Stimulated activated CD4-positive, alpha-beta T cell treated with anti-CD3 and anti-CD28 coated beads, Interleukin-4, amount 100 ng/mL, for 4 hours (primary cell): Measurements from ENCODE around the gene LUM.
A peak's percentile ranks its signal among the peaks of the same experiment; 100 is the strongest.
"Not testable (repeated sequence)": the region's sequence is repeated elsewhere in the genome, so short reads cannot be mapped to it uniquely, and the experiment has no call there.

Experiments
- DNase-seq, 2 experiments: peaks; one replicate each; pipeline ENCODE4 v3.0.0-alpha.2; 2020

Gene LUM

DNA sequence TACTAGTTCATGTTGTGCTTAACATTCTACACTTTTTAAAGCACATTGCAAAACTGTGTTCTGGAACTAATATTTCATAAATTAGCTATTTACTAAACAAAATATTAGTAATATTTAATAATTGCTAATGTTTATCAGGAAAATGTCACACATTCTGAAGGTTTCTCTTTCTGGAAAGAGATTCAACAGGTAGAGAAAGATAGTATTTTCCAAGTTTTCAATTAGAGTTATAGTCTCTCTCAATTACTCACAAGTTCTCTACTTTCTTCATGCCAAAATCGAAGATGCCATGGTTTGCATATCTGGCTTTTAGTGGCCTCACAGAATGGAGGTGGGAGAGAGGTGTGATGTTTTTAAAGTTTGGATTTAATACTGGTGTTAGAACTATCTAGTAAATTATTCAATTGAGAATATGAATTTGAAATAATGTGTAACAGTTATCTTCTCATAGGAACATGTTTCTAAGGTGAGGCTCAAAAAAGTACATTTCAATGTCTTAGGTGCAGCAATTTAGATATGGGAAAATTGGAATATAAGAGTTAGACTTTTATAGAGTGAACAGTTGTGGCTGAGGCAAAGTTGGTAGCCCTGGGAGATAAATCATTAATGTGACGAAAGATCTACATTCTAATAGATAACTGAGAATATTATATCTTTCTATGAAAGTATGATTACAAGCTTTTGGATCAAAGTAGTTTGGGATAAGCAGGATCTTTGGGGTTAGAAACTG is 1.5 kb downstream of the LUM start:
- DNase-seq, result no peak

DNA sequence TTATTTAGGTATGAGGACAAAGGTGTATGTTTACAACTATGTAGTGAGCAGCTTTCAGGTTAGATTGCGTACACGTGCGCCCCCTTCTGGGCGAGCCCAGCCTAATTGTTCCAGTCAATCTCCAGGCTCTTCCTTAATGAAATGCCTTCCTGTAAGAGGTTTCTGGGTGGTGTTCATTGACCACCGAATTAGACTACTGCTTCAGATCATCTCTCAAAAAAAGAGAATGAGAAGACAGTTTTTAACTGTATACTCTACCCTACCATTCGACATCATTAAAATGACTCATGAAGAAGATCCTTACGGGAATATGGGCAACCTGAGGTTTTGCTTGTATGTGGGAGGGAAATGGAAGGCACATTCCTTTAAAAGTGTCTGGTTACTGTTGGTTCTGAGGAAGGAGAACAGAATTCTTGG is 2.1 kb downstream of the LUM start:
- DNase-seq, result peak in 1 of 2 experiments; percentile 33

DNA sequence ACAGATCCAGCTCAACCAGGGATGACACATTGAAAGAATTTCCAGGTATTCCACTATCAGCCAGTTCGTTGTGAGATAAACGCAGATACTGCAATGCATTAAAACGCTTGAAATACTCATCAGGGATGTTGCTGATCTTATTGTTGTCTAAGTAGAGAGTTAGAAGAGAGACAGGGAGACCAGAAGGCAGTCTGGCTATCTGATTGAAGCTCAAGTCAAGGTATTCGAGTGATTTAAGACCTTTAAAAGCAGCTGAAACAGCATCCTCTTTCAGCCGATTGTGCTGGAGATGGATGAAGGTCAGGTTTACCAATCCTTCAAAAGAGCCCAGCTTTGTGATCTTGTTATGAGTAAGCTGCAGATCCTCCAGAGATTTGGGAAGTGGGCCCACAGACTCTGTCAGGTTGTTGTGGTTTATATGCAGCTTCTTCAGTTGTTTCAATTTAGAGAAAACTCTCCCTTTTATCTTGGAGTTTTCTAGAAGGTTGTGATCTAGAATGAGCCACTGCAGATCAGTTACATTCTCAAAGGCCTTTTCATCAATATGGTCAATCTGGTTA is 3.0 kb downstream of the LUM start:
- no peak for DNase-seq

DNA sequence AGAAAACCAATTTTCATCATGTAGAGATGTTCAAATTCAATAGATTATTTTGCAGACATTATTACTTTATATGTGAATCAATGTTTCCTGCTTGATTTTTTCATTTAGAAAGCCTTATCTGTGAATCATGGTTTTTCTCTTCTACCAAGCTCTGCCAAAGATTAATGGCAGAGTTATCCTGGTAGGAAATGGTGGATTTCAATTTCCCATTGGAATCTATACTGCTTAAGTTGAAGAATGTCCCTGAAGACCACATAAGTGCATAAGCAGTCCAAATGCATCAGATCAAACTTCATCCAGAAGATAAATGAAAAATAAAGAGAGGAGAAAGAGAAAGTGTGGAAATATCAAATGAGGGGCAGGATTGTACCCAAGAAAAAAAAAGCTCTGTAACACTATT is 5.0 kb downstream of the LUM start:
- DNase-seq, result no peak

DNA sequence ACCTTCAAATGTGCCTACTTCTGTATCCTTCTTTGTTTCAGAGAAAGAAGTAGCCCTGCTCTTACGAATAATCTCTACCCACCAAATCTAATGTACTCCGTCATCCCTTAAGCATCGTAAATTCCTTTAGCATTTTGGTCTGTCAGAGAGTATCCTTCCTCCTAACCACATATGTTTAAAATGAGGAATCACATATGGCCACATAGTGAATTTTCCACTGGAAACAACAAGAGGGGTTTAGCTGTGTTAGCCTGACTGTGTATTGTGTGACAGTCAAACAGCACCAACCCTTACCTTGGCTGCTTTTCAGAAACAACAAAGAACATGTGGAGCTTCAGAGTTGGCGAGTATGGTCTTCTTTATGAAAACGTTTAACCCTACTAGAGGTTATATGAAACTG is 5.5 kb downstream of the LUM start:
- DNase-seq, result no peak

DNA sequence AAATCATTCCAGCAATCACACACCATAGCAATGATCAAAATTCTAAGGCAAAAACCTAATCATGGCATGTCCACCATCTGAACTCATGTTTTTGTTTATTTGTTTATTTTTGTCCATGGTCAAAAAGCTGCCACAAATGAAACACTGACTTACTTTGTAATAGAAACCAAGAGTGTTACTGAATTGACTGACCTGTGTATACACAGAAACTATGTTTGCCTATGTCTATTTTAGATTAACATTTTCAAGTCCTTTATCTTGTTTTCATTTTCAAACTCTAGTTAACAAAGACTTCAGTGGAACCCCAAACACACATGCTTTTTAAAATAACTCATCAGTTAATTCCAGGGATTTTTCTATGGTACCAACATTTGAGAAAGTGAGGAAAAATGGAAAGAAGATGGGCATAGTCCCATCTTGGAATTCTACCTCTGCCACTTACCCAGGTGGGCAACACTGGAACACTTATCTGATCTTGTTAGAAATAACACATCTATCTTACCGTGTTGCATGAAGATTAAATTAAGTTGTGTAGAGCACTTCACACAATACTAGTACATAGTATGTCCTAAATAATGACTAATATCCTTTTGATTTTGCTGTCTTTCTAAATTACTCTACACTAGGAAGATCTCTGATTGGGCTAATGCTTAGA is 6.4 kb downstream of the LUM start:
- no peak for DNase-seq

DNA sequence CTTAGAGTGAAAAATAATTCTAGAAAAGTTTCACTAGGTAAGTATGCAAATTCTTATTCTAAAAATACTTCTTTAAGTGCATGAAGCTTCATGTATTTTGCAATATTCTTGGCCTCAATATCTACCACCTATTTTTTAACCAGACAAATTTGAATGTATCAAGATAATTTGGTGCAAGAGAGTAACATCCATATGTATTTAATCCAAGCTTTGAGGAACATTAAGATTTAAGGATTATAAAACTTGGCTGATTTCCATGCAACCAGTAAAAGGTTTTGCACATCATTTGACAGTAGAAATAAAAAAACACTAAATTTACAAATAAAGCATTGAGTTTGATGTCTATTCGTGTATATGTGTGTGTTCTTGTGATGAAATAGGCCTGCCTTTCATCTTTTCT is 7.7 kb downstream of the LUM start:
- no peak for DNase-seq

DNA sequence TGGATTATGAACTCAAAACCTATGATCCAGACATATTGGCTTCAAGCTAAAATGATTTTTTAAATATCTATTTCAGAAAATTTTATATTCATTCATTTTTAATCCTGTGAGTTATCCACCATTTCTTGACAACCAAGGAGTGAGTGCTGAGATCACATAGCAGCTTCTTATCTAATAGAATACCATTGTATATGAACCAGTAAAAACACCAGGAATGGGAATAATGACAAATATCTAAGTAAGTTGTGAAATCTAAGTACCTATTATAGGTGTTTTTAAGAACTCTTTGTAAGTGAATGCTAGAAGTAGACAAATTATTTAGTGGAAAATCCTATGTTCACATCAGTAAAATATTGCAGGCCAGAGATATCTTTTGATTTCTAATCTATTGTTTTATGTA is 8.2 kb downstream of the LUM start:
- no peak for DNase-seq

DNA sequence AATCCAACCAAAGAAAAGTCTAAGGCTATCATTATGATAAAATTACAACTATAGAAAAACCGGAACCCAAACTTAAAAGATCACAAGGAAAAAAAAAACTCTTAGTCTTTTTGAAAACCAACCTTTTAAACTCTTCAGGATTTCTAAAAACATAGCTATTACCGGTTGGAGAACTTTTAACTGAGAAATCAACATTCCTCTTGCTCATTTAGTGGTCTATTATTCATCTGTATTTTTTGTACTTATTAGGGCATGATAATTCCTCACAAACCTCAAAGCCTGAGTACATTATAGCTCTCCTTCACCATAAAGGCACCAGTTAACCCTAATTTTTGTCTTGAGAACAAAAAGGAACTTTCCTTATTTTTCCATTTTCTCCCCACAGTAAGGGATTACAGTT is 10.4 kb downstream of the LUM start:
- no peak for DNase-seq

DNA sequence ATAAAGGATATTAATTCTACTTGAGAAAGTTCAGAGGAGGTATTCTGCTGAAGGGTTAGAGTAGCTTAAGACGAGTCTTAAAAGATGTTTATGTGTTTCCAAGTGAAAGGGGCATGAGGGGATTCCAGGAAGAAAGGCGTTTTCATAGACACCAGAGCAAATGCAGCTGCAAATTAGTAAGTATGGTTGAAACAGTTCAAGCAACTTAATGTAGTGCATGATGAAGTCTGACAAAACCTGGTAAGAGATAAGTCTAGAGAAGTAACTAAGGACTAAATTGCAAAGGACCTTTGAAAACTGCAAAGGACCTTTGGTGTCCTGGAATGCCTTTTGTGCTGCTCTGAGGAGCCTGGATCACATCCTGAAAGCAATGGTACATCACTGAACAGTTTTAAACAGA is 11.5 kb downstream of the LUM start:
- no peak for DNase-seq

DNA sequence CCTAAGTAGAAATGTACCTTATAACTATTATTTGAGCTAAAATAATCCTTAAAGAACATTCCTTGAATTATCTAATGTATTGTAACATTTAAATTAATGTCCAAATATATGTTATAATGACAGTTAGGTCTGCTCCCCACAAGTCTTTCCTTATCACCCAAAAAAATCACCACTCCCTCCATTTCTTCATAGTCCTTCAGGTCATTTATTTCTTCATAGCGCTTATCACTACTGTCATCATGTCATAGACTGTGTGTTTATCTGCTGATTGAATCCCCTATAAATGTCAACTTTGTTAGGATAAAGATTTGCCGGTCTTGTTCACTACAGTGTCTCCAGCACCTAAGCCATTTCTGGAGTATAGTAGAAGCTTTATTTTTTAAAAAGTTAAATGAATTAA is 12.0 kb downstream of the LUM start:
- no peak for DNase-seq

DNA sequence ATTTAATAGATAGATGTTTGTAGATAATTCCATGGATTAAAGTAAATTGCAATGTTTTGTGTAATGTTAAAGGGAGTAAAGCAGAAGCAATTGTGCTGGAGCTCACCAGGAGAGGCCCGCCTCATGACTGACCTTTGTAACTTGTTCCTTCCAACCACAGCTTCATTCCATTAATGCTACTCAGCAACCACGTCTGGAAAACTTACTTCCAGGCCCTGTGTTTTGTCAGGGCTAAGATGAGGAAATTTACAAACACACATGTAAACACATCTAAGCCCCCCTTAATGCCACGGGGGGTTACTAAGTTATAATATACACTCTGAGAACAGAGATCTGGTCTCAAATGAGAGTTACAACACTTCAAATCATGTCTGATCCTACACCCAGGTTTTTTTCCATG is 12.4 kb downstream of the LUM start:
- no peak for DNase-seq

DNA sequence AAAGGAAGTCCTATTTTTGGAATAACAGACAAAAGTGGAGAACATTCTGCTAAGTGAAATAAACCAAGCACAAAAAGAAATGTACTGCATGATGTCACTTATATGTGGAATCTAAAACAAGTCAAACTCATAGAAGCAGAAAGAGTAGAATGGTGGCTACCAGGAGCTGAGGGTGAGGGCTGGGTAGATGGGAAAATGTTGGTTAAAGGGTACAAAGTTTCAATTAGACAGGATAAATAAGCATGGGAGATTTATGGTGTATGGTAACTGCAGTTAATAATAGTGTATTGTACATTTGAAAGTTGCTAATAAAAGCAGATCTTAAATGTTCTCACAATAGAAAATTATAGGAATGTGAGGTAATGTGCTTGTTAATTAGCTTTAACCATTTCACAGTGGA is 12.8 kb downstream of the LUM start:
- DNase-seq, result no peak

DNA sequence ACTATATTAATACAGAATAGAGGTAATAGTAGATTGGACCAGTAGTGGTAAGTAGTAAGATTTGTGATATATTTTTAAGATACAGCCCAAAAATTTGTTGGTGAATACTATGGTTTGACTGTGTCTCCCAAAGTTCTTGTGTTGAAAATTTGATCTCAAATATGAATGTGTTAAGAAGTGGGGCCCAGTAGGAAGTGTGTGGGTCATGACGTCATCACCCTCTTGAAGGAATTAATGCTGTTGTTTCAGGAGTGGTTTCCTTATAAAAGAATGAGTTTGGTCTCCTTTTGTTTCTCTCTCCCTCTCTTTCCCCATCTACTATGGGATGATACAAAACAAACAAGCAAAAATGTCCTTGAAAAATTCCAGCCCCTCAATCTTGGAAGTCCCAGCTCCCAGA is 16.3 kb downstream of the LUM start:
- DNase-seq, result no peak

DNA sequence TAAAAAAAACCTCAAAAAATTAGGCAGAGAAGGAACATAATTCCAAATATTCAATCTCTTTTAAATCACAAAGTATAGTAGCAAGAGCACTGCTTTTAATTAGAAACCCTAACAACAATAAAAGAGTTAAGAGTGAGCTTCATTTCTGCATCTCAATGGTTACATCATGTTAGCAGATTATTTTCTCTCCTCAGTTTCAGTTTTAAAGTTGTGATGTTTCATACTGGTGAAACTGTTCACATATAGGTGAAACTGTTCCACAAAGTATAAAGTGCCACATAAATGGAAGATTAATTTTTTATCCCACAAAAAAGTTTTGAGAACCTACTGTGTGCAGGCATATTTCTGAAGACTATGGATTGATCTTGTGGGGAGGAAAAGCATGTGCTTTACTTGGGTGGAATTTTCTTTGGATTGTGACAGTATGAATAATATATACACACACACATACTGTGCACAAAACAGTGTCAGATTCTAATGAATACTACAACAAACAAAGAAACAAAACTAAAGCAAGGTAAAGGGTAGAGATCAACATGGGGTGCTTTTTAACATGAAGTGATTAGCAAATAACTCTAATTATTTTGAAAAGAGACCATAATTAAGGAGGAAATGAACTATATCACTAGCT is 17.1 kb downstream of the LUM start:
- DNase-seq, result no peak

DNA sequence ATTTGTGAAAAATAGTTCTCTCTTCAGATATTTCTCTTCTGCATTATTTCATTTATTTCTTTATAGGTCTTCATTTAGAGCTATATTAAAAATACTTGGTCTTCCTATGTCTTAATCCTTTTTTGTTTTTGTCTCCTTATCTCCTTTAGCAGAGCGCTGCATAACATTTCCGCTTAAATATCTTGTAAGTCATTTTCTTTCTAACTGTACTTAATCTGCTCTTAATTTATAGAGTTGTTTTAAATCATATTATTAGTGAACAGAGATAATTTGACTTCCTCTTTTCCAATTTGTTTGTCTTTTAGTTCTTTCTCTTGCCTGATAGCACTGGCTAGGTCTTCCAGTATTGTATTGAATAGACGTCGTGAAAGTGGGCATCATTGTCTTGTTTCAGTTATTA is 18.0 kb downstream of the LUM start:
- no peak for DNase-seq

DNA sequence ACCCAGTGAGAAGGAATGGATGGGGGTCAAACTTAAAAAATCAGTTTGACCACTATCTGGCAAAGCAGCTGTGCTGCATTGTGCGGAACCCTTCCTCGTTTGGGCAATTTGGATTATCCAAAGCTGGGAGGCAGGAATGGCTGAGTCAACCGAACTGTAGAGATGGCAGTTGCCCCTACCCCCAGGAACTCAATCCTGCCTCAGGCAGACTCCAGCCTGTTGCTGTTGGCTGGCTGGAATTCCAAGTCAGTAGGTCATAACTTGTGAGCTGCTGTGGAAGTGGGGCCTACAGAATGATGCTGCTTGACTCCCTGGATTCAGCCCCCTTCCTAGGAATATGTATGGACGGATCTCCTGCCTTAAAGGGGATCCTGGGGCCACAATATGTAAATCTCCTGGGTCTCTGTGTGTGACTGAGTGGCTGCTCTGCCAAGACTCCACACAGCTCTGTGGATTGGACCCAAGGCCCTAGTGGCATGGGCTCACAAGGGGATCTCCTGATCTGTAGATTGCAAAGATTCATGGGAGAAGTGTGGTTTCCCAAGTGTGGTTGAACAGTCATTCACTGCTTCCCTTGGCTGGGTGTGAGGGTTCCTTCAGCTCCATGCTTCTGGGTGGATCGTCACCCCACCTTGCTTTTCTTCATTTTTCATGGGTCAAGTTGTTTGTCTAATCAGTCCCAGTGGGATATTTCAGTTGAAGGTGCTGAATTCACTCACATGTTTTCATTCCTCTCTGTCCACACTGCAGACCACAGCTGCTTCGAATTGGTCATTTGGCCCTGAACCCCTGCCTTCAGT is 19.2 kb downstream of the LUM start:
- DNase-seq, result no peak

DNA sequence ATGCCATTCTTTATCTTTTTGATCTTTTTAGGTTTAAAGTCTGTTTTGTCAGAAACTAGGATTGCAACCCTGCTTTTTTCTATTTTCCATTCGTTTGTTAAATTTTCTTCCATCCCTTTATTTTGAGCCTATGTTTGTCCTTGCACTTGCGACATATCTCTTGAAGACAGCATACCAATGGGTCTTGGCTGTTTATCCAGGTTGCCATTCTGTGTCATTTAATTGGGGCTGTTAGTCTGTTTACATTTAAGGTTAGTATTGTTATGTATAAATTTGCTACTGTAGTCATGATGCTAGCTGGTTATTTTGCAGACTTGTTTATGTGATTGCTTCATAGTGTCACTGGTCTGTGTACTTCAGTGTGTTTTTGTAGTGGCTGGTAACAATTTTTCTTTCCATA is 21.3 kb downstream of the LUM start:
- DNase-seq, result not testable (repeated sequence)

DNA sequence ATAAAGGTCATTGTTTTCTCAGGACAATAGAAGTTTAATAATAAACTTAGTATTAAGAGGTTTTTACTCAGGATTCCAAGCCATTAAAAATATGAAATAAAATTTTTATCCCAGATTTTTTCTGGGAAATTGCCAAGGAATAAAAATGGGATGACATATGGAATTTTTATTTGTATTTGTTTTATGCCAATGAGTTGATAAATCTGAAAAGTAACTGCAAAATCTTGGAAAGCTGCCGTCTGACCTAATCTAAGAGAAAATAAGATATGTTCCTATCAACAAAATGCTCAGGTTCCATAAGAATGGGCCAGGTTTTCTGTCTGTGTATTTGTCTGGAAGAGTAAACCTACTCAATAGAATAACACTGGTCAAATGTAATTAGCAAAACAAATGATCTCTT is 31.3 kb downstream of the LUM start:
- no peak for DNase-seq

DNA sequence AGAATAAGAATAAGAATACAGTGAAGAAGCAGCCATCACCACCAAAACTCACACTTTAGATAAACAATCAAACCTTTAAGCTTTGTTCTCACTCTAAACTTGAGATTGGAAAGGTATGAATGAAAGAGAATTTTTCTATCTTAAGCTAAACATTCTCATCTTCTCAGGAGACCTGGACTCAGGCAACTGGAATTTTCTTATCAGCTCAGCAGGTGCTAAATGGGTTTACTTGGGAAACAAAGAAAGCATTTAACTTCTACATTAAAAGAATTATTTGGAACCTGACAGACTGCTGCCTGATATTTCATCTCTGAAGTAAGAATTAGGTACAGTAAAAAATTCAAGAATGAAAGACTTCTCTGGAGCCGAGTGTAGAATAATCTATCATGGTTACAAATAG is 32.8 kb downstream of the LUM start:
- no peak for DNase-seq

DNA sequence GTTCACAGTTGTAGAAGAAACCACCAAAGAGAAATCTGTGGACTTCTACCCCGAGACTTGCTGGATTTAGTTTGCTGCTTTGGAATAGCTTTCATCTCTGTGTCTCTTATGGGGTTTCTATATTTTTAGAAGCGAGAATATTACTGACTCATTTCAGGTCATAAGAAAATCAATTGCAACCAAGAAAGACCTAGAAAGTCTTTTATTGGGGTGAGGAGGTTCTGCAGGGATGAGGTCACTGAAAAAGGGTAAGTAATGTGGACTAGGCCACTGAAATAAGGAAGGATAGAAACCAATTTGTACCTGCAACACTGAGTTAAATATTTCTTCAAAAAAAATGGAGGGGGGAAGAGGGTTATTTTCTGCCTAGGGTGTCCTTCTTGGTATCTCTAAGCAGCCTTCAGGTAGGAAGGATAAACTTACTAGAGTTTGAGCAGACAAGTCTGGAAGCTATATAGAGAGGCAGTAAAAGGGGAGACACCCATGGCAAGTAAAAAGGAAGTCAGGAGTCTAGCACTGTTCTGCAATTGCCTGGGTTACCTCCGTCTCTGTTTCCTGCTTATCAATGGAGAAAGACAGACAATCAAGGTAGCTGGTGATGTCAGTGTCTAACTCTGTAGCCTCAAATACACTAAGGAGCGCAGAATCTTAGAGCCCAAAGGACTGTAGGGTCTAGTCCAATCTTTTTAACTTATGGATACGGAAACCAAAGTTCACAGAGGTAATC is 33.9 kb downstream of the LUM start:
- no peak for DNase-seq

DNA sequence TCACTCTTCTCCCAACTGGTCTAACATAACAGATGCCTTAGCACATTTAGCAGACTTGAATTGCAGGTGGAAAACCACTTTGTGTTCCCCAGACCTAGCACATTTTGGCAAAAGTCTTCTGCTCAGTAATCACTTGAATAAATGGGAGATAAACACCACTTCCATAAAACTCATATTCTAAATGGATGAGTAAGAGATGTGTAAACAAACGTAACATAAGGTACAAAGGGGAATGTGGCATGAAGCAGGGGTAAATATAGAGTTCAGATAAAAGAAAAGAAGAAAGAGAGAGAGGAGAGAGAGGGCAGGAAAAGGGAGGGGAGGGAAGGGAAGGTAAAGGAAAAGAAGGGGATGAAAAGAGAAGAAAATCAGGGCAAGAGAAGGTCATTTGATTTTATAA is 36.4 kb downstream of the LUM start:
- no peak for DNase-seq
